Measurements from ENCODE around the gene SLC18A3.

The SLC18A3 gene

GRCh38 chr10:49622426-49623425 is 12.6 kb downstream of the SLC18A3 start:
- DNase-seq (ENCODE audit: extremely low read depth in 1 of 2, low read depth in 1 of 2) = no peak

DNA sequence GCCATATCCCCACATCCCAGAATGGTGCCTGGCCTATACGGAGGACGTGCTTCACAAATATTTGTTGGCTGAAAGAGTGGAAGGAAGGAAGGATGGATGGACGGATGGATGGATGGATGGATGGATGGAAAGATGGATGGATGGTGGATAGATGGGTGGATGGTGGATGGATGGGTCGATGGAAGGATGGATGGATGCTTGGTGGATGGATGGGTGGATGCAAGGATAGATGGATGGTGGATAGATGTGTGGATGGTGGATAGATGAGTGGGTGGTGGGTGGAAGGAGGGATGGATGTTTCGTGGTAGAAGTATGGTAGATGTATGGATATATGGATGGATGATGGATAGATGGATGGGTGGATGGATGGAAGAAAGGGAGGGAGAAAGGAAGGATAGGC is 14.5 kb downstream of the SLC18A3 start:
- no peak for DNase-seq (ENCODE audit: extremely low read depth in 1 of 2, low read depth in 1 of 2)

DNA sequence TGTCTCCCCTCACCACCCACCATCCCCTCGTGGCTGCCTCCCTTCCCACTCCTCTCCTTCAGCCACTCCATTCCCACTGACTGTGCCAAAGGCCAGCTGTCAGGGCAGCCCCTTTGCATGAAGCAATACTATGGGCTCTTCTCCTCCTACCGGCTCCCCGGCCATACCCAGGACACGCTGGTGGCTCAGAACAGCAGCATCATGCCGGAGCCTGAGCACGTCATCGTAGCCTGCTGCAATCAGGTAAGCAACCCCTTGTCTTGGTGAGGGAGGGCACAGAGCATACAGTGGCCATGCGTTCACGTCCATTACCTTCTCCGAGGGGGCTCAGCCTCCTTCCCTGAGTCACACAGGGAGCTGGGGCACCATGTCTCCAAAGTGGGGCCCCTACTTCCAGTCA is 15.3 kb downstream of the SLC18A3 start:
- no peak for DNase-seq (ENCODE audit: extremely low read depth in 1 of 2, low read depth in 1 of 2)

GRCh38 chr10:49627038-49627437 is 16.9 kb downstream of the SLC18A3 start:
- DNase-seq (ENCODE audit: extremely low read depth in 1 of 2, low read depth in 1 of 2) = no peak

GRCh38 chr10:49627644-49628247 is 17.6 kb downstream of the SLC18A3 start:
- DNase-seq (ENCODE audit: extremely low read depth in 1 of 2, low read depth in 1 of 2) = no peak

GRCh38 chr10:49628599-49628998 is 18.5 kb downstream of the SLC18A3 start:
- no peak for DNase-seq (ENCODE audit: extremely low read depth in 1 of 2, low read depth in 1 of 2)

DNA sequence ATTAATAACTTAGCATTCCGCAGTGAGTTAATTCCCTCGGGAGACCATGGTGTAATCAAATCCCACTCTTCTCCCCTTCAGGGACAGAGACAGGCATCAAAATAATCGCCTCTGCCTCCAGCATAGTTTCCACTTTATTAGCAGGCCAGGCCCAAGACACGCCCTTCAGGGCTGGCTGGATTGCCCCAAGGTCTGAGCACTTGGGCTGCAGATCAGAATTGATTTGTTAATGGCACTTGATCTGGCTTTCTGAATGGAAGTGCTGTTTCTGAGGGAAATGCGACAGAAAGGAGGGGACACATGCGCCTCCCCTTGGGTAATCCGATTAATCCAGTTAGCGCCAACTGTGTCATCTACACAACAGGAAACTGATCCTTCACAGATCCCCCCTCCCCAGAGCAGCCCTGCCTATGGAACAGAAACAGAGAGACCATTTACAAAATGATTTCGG is 19.3 kb downstream of the SLC18A3 start:
- no peak for DNase-seq (ENCODE audit: extremely low read depth in 1 of 2, low read depth in 1 of 2)

- no peak for DNase-seq (ENCODE audit: extremely low read depth in 1 of 2, low read depth in 1 of 2)
Measured at GRCh38 chr10:49631975-49632374, 21.9 kb downstream of the SLC18A3 start.

- DNase-seq (ENCODE audit: extremely low read depth in 1 of 2, low read depth in 1 of 2) = no peak
Measured at GRCh38 chr10:49632406-49633317, 22.6 kb downstream of the SLC18A3 start.

GRCh38 chr10:49633327-49634068 is 23.4 kb downstream of the SLC18A3 start:
- DNase-seq (ENCODE audit: extremely low read depth in 1 of 2, low read depth in 1 of 2) = no peak

- no peak for DNase-seq (ENCODE audit: extremely low read depth in 1 of 2, low read depth in 1 of 2)
Measured at GRCh38 chr10:49634069-49634660, 24.1 kb downstream of the SLC18A3 start.

GRCh38 chr10:49642311-49642710 is 32.2 kb downstream of the SLC18A3 start:
- no peak for DNase-seq (ENCODE audit: extremely low read depth in 1 of 2, low read depth in 1 of 2)

DNA sequence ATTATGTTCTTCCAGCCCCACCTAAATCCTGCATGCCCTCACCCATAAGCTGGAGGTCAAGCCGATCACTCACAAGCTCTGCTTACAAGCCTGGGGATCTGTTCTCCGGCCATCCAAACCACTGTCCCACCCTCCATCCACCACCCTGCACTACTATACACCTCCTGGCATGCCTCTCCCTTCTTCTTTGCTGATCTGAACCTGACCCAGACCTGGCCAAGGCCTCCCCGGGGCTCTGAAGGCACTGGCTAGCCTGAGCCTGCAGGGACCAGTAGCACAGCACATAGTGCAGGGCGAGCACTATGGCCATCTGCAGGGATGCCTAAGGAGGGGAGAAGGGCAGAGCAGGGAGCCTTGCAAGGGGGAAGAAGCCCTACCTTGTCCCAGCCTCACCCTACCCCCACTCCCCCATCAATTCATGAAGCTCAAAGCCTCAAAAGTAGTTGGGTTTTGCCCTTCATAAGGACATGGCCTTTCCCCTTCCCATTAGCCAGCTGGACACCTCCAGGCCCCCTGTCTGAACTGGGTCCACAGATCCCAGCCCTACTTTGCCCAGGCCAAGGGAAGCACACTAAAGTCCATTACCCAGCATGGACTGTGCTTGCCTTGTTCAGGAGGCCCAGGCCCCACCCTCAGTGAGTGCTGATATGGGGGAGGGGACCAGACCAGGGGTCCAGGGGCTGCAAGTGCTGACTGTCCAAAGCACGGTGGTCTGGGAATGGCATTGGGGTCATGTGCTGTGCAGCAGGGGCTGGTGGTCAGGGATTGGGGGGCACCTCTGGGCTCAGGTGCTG is 33.3 kb downstream of the SLC18A3 start:
- no peak for DNase-seq (ENCODE audit: extremely low read depth in 1 of 2, low read depth in 1 of 2)

DNA sequence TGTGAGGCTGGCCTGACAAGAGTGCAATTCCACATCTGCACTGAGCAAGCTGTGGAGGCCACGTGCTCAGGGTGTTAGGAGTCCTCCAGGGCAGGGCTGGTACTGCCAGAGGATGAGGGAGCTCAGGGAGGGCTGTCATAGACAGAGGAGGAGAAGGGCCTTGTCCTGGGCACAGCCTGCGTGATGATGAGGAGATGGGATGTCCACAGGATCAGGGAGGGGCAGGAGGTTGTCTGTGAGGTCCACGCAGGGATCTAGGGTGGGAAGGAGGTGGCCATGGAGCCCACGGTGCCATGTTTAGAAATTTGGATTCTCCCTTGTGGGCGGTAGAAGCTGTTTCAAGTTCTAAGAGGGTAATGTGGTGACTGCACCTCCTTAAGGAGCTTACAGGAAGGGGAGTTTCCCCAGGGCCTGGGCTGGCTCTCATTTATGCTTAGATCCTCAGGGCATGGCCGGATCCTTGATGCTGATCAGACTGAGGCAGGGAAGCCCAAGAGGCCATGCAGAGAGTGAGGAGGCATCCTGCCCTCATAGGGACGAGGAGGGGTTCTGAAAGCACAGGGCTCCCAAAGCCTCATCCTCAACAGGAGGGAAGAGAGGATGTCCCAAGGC is 34.0 kb downstream of the SLC18A3 start:
- DNase-seq (ENCODE audit: extremely low read depth in 1 of 2, low read depth in 1 of 2) = no peak

DNA sequence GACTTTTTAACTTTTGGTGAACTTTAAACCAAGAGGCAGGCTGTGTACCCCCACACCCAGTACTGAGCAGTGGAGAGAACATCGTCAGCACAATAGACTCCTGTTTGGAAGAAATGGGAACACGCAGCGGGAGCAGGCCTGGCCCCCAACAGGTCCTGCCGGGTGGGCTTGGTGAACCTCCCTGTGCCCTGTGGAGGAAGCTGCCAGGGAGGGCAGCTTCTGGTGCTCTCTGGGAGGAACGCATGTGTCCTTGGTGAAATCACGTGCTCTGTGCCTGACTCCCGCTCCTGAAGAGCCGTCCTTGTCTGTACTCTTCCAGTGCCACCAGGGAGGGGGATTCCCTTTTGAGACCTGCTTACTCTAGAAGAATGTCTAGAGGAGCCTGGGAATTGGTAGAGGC is 35.3 kb downstream of the SLC18A3 start:
- no peak for DNase-seq (ENCODE audit: extremely low read depth in 1 of 2, low read depth in 1 of 2)

GRCh38 chr10:49645871-49646870 is 36.1 kb downstream of the SLC18A3 start:
- no peak for DNase-seq (ENCODE audit: extremely low read depth in 1 of 2, low read depth in 1 of 2)

DNA sequence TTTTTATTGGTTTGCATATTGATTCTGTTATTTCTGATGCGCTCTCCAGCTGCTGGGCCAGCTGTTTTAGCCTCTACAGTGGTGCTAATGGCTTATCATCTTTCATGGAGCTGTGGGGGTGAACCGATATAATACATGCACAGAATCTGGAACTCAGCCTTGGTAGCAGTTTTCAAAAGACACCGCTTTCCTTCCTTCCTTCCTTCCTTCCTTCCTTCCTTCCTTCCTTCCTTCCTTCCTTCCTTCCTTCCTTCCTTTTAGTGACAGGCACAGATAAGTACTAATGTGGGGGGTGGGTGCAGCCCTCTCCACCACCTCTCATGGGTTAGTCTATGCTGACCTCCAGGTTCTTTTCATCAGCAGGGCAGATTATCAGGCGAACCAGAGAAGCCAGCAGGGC is 37.4 kb downstream of the SLC18A3 start:
- DNase-seq (ENCODE audit: extremely low read depth in 1 of 2, low read depth in 1 of 2) = no peak
